Measurements from ENCODE around the gene CCDC40.

CCDC40 gene

GRCh38 chr17:80119271-80119791 lies 82.9 kb downstream of the CCDC40 start:
- DNase-seq: no peak

- DNase-seq: no peak
Measured at GRCh38 chr17:80119839-80120238, 83.4 kb downstream of the CCDC40 start.

GRCh38 chr17:80122026-80122575 lies 85.7 kb downstream of the CCDC40 start:
- no peak for DNase-seq

GRCh38 chr17:80122926-80123505 lies 86.6 kb downstream of the CCDC40 start:
- no peak for DNase-seq

DNA sequence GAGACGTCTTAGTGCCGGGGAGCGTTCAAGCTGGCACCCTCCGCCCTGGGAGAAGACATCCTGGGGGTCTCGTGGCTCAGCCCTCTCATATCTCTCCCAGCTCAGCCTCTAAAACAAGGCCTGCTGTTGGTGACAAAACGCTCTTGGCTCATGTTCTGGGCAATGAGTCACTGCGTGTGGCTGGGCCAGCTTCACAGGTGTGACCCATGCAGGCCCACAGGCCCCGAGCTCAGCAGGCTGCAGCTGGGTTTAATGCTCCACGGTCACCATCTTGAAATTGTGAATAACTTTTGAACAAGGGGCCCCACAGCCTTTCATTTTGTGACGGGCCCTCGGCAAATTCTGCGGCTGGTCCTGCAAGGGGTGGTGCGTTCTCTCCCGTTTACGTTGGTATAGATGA lies 87.3 kb downstream of the CCDC40 start:
- no peak for DNase-seq

GRCh38 chr17:80124351-80124981 lies 88.0 kb downstream of the CCDC40 start:
- no peak for DNase-seq

DNA sequence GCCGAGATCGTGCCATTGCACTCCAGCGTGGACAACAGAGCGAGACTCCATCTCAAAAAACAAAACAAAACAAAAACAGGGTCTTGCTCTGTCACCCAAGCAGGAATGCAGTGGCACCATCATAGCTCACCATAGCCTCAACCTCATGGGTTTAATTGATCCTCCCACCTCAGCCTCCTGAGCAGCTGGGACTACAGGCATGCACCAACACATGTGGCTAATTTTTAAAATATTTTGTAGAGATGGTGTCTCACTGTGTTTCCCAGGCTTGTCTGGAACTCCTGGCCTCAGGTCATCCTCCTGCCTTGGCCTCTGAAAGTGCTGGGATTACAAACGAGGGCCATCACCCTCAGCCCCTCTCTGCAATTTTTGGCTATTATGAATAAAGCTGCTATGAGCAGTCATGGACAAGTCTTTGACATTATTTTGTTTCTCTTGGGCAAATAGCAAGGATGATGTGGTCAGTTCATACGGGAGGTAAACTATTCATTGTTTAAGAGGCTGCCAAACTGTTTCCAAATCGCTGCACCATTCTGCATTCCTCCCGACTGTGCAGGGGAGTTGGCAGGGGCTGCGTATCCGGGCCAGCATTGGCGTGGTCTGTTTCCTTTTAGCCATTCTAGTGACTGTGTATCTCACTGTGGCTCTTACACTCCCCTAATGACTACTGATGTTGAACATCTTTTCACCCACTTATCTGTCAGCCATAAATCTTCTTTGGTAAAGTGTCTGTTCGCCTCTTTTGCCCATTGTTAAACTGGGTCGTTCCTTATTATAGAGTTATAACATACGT lies 89.4 kb downstream of the CCDC40 start:
- DNase-seq: no peak

DNA sequence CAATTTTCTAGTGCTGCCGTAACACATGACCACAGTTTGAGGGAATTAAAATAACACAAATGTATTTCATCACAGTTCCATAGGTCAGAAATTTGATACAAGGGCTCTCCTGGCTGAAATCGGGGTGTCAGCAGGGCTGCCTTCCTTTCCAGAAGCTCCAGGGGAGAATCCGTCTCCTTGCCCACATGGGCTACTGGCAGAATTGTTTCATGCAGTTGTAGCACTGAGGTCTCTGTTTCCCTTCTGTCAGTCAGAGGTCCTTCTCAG lies 89.9 kb downstream of the CCDC40 start:
- DNase-seq: no peak

- no peak for DNase-seq
Measured at GRCh38 chr17:80129006-80129565, 92.6 kb downstream of the CCDC40 start.

DNA sequence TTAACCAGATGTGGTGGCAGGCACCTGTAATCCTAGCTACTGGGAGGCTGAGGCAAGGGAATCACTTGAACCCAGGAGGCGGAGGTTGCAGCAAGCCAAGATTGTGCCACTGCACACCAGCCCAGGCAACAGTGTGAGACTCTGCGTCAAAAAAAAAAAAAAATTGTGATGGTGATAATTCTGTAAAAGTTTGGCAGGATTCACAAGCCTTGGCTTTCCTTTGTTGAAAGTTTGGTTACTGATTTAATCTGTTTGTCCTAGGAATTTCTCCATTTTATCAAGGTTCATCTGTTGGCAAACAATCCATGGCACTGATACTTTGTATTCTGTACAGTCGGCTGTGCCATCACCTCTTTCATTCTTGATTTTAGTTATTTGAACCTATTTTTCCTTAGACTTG lies 94.5 kb downstream of the CCDC40 start:
- DNase-seq: no peak

DNA sequence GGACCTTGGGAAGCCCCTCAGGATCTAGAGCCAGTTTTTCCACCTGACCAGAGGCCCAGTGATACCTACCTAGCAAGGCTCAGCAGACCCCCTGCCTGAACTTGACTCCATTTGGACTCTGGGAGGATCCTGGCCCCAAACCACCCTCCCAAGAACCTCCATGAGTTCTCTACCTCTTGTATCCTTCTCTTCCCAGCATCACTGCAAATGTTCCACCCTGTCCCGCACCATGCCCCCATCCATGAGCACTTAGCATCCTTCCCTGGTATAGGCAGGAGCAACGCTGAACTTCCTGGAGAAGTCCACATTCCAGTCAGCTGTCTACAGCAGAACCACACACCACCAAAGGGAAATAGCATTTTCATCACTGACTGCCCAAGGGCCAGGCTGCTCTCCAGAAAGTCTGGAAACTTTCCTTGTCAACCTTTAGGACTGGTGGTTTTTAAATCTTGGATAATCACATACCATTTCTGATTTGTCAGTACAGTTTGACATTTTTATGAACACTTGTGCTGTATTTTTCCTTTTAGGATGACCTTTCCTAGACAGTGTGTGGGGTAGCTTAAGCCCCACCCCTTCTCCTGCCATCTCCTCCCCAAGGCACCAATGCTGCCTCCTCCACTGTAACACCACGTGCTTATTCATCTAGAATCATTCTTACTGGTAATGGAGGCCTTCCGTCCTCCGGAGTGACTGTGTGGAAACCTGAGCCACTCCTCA lies 96.6 kb downstream of the CCDC40 start:
- no peak for DNase-seq

GRCh38 chr17:80133626-80133970 lies 97.2 kb downstream of the CCDC40 start:
- no peak for DNase-seq

DNA sequence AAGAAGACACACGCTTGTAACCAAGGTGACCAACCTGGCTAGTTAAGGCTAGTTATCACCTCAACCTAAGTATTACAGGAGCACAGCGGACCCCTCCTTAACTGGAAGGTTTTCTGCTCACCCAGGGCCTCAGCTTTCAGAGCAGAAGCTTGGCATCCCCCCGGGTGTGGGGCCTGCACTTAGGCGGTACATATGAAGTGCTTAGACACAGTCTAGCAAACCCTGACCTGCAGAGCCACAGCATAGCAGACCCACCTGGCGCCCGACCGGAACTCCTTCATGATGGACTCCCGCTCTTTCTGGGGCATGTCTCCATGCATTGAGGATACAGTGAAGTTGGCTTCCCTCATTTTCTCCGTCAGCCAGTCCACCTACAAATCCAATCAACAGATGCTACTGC lies 100.7 kb downstream of the CCDC40 start:
- DNase-seq: no peak

DNA sequence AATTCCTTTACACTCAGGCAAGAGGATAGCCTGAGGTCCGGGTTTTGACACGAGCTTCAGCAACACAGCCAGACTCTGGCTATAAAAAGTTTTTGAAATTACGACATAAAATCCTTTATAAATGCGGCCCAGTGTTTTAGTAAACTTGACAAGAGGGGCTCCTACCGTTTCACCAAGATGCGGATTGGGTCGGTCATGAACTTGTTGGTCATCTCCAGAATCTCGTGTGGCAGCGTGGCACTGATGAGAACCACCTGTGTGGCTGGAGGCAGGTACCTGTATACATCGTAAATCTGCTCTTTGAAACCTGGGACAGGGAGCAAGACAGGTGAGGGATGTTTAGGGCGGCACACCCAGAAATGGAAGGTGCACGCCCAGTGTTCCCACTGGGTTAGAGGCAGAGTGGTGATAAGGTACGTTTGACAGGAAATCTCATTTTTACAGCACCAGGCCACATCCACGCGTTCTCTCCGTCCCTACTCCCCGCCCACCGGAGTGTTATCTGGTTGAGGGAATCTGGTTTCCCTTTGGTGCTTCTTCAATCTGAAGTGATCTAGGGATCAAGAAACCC lies 102.5 kb downstream of the CCDC40 start:
- DNase-seq: no peak

- no peak for DNase-seq
Measured at GRCh38 chr17:80141463-80142165, 105.2 kb downstream of the CCDC40 start.

DNA sequence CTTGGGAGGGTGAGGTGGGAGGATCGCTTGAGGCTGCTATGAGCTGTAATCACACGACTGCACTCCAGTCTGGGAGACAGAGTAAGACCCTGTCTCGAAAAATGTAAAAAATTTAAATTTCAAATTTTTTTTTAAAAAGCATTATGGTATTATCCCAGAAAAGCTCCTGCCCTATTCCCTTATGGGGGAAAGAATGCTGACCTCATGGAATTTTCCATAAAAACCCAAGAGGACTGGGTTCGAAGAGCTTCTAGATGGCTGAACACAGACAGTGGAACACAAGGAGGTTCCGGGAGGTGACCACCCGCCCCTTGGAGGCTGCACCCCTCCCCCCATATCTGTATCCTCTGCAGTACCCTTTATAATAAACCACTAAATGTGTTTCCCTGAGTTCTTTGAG lies 106.5 kb downstream of the CCDC40 start:
- DNase-seq: no peak

GRCh38 chr17:80145076-80146075 lies 108.9 kb downstream of the CCDC40 start:
- no peak for DNase-seq

DNA sequence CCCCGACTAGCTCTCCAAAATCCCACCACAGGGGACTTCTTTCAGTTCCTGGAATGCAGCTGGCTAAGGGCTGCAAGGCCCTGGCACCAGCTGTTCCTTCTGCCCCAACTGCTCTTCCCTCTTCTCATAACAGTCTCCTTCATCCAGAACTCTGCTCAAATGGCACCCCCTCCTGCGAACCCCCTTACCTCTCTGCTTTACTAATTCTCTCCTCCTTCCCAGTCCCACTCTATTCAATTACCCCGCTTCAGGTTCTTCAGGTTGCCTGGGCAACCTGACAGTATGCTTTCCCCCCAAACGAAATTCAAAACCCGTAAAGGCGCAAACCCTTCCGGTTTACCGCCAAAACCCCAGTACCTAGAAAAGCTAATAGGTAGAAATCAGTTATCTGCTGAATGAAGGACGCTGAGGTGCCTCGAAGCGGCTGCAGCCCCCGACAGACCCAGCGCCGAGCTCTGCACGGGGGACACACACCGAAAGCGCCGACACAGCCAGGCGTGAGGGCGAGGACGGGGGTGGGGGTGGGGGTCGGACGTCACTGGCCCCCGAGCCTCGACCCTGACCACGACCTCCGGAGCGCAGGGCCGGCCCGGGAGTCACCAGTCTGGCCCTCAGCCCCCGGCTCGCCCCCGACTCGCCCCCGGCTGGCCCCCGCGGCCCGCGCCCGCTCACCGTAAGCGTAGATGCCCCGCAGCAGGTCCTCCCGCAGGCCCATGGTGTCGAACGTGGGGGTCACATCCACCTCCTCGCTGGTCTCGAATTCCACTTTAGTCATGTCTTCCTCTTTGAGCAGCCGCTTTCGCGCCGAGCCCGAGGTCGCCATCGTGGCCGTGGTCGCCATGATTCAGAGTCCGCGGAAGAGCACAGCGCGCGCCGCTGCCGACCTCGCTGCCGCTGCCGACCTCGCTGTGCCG lies 109.9 kb downstream of the CCDC40 start:
- DNase-seq: peak in 1 of 2 experiments; percentile 16

DNA sequence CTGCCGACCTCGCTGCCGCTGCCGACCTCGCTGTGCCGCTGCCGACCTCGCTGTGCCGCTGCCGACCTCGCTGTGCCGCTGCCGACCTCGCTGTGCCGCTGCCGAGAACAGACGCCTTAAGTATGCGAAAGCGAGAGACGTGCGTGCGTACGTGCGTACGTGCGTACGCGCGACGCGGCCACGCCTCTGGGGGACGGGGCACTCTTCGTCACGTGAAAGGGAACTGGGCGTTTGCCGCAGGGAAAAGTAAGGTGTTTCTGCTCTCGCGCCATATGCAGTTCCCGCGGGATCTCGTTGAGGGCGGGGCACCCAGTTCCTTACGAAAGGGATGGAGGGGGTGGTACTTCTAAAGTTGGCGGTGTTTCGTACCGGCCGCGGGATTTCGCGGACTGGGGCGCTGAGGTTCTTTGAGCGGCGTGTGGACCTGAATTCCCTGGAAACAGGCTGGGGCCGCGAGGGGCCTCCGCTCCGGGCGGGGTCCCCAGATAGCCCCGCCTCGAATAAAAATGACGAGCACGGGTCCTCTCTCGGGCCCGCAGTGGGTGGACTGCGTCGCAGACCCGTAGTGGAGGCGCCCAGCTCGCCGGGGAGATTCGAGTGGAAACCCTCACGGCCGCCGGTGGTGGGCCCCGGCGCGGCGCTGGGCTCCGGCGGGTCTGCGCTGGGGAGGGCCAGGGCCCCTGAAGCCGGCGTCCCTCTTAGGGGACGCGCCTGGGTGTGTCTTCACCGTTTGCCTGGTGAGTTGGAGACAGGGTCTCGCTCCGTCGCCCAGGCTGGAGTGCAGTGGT lies 110.8 kb downstream of the CCDC40 start, which contains the start of gene EIF4A3:
EIF4A3 (minus strand) TSS at position 94 of the 788 bp plus-strand sequence. CDS start 167 bp downstream, outside the sequence.
- DNase-seq: peak; percentile 94 to 96
